GM04504 (cell line): ENCODE data around the gene CCDC177.

Source experiments
- DNase-seq: peaks from one replicate; pipeline ENCODE4 v3.0.0-alpha.2; 2012; ENCODE audit warnings: low read depth

The CCDC177 gene

GRCh38 chr14:69574263-69574953, at the start of gene CCDC177:
Gene CCDC177, minus strand, starts transcription at chr14:69574871. Its CDS starts 1,249 bp downstream, at chr14:69573622.
- no peak for DNase-seq

- no peak for DNase-seq
These were observed 49.5 kb upstream of the CCDC177 start for GRCh38 chr14:69624136-69624535.

GRCh38 chr14:69620981-69621380, 46.3 kb upstream of the CCDC177 start:
- no peak for DNase-seq

- no peak for DNase-seq
These were observed 45.5 kb upstream of the CCDC177 start for GRCh38 chr14:69620211-69620611.

GRCh38 chr14:69619012-69619411, 44.3 kb upstream of the CCDC177 start:
- DNase-seq, result no peak

- no peak for DNase-seq
These were observed 43.1 kb upstream of the CCDC177 start for GRCh38 chr14:69617796-69618195.

GRCh38 chr14:69616408-69616773, 41.7 kb upstream of the CCDC177 start:
- no peak for DNase-seq

GRCh38 chr14:69615496-69616407, 41.1 kb upstream of the CCDC177 start:
- peak; percentile 75 for DNase-seq

GRCh38 chr14:69615121-69615495, 40.4 kb upstream of the CCDC177 start:
- no peak for DNase-seq

GRCh38 chr14:69614592-69614991, 39.9 kb upstream of the CCDC177 start:
- no peak for DNase-seq

GRCh38 chr14:69613312-69614073, 38.8 kb upstream of the CCDC177 start:
- no peak for DNase-seq

- DNase-seq, result no peak
These were observed 38.1 kb upstream of the CCDC177 start for GRCh38 chr14:69612783-69613130.

- no peak for DNase-seq
These were observed 37.5 kb upstream of the CCDC177 start for GRCh38 chr14:69612014-69612782.

GRCh38 chr14:69611172-69612013, 36.7 kb upstream of the CCDC177 start, which contains the start of gene SUSD6:
Gene SUSD6, plus strand, starts transcription at chr14:69611596. Its CDS starts 46,997 bp downstream, at chr14:69658593.
- DNase-seq, result peak; percentile 73

- DNase-seq, result no peak
These were observed 36.2 kb upstream of the CCDC177 start for GRCh38 chr14:69610874-69611171.

- DNase-seq, result no peak
These were observed 35.6 kb upstream of the CCDC177 start for GRCh38 chr14:69610020-69610873.

- no peak for DNase-seq
These were observed 31.9 kb upstream of the CCDC177 start for GRCh38 chr14:69606258-69607184.

GRCh38 chr14:69605738-69606137, 31.1 kb upstream of the CCDC177 start:
- no peak for DNase-seq

- no peak for DNase-seq
These were observed 25.7 kb upstream of the CCDC177 start for GRCh38 chr14:69600304-69600891.
